HG02840 (cell line): ENCODE data around the gene SAMD1.

Experiments used
- ATAC-seq: cut with Tn5 transposase; IDR thresholded peaks from one replicate; pipeline ENCODE4 v1.9.1; 2021; ENCODE audit warnings: mild to moderate bottlenecking, moderate library complexity, moderate number of reproducible peaks; ENCODE audit not compliant: unreplicated experiment, low FRiP score

The SAMD1 gene

GRCh38 chr19:14091081-14091812 is 696 bp upstream of the SAMD1 start:
- peak; percentile 54 for ATAC-seq

GRCh38 chr19:14089662-14090508 is 666 bp downstream of the SAMD1 start:
- no peak for ATAC-seq

- no peak for ATAC-seq
Measured at GRCh38 chr19:14089412-14089661, 1.2 kb downstream of the SAMD1 start.

GRCh38 chr19:14088634-14089411 is 1.7 kb downstream of the SAMD1 start:
- ATAC-seq, result no peak

GRCh38 chr19:14086098-14086497 is 4.5 kb downstream of the SAMD1 start:
- no peak for ATAC-seq

- ATAC-seq, result no peak
Measured at GRCh38 chr19:14085309-14085995, 5.1 kb downstream of the SAMD1 start, which contains the start of gene C19orf67. Gene C19orf67, minus strand, starts transcription at chr19:14085783. Its CDS starts 156 bp downstream, at chr19:14085627.

GRCh38 chr19:14082675-14082960 is 7.9 kb downstream of the SAMD1 start:
- ATAC-seq, result no peak

- peak; percentile 9 for ATAC-seq
Measured at GRCh38 chr19:14081797-14082674, 8.5 kb downstream of the SAMD1 start.

GRCh38 chr19:14080887-14081796 is 9.4 kb downstream of the SAMD1 start:
- ATAC-seq, result peak; percentile 92

- ATAC-seq, result no peak
Measured at GRCh38 chr19:14078411-14078810, 12.1 kb downstream of the SAMD1 start.

GRCh38 chr19:14073925-14074838 is 16.4 kb downstream of the SAMD1 start:
- no peak for ATAC-seq

GRCh38 chr19:14073261-14073924 is 17.2 kb downstream of the SAMD1 start:
- ATAC-seq, result peak; percentile 51

- ATAC-seq, result peak; percentile 9
Measured at GRCh38 chr19:14072535-14073260, 17.9 kb downstream of the SAMD1 start, which contains the start of gene MISP3. Gene MISP3, plus strand, starts transcription at chr19:14072786. Its CDS starts 524 bp downstream, at chr19:14073310.

- ATAC-seq, result no peak
Measured at GRCh38 chr19:14070268-14071050, 20.1 kb downstream of the SAMD1 start.

- no peak for ATAC-seq
Measured at GRCh38 chr19:14066134-14066533, 24.4 kb downstream of the SAMD1 start.

GRCh38 chr19:14063105-14063504 is 27.4 kb downstream of the SAMD1 start:
- ATAC-seq, result no peak
